Activated CD8-positive, alpha-beta memory T cell treated with anti-CD3 and anti-CD28 coated beads for 4 hours (primary cell): ENCODE data around the gene TMIE.
A peak's percentile ranks its signal among the peaks of the same experiment; 100 is the strongest.
"Not testable (repeated sequence)": the region's sequence is repeated elsewhere in the genome, so short reads cannot be mapped to it uniquely, and the experiment has no call there.

Experiments used
- DNase-seq, 2 donors: peaks; one replicate each; pipeline ENCODE4 v3.0.0-alpha.2; 2020; ENCODE audit warnings: low read depth in 2 of 2

Gene TMIE

GRCh38 chr3:46685446-46685845 lies 15.7 kb upstream of the TMIE start:
- DNase-seq, result no peak

GRCh38 chr3:46690798-46691197 lies 10.4 kb upstream of the TMIE start:
- DNase-seq, result no peak

GRCh38 chr3:46692566-46692990 lies 8.6 kb upstream of the TMIE start:
- no peak for DNase-seq

- peak in 1 of 2 donors; percentile 31 for DNase-seq
Measured at GRCh38 chr3:46693038-46693891, 7.9 kb upstream of the TMIE start, which contains the start of gene ALS2CL. Gene ALS2CL, minus strand, starts transcription at chr3:46693679. Its CDS starts 4,239 bp downstream, at chr3:46689440.

- peak; percentile 18 to 28 for DNase-seq
Measured at GRCh38 chr3:46693892-46694226, 7.3 kb upstream of the TMIE start.

- no peak for DNase-seq
Measured at GRCh38 chr3:46694520-46694919, 6.7 kb upstream of the TMIE start.

- DNase-seq, result no peak
Measured at GRCh38 chr3:46695177-46695961, 5.8 kb upstream of the TMIE start.

- DNase-seq, result no peak
Measured at GRCh38 chr3:46695962-46696894, 5.0 kb upstream of the TMIE start.

- DNase-seq, result no peak
Measured at GRCh38 chr3:46699676-46700523, 1.3 kb upstream of the TMIE start.

- no peak for DNase-seq
Measured at GRCh38 chr3:46700772-46701171, 420 bp upstream of the TMIE start.

- no peak for DNase-seq
Measured at GRCh38 chr3:46702246-46703012, 1.2 kb downstream of the TMIE start.

- no peak for DNase-seq
Measured at GRCh38 chr3:46703013-46703520, 1.9 kb downstream of the TMIE start.

- DNase-seq, result not testable (repeated sequence)
Measured at GRCh38 chr3:46704346-46704745, 3.2 kb downstream of the TMIE start.

- DNase-seq, result peak in 1 of 2 donors; percentile 31
Measured at GRCh38 chr3:46705022-46705530, 3.9 kb downstream of the TMIE start.

GRCh38 chr3:46705751-46706552 lies 4.8 kb downstream of the TMIE start:
- DNase-seq, result no peak

- DNase-seq, result no peak
Measured at GRCh38 chr3:46706771-46707582, 5.8 kb downstream of the TMIE start.

GRCh38 chr3:46707601-46708011 lies 6.4 kb downstream of the TMIE start:
- no peak for DNase-seq
